Ureter (tissue), 1 donor: ENCODE results near the gene EPB41L4A. TPM values are rescaled to one million over a fixed set of nuclear protein-coding genes. Genes with fewer than 3 reads are reported as not detected.

ENCODE experiments used
- DNase-seq: peaks from one replicate; pipeline ENCODE4 v3.0.0-alpha.2; 2020; ENCODE audit warnings: low spot score
- total RNA-seq: library from RNA; stranded (reverse); gene quantifications from one replicate; pipeline ENCODE4 v1.2.4, GENCODE V29; 2023
- donor health status: DM: yes; HTN: yes; CAD: no.

EPB41L4A gene
- total RNA-seq, 1 donor from 2014 or later = 36.5 TPM

DNA sequence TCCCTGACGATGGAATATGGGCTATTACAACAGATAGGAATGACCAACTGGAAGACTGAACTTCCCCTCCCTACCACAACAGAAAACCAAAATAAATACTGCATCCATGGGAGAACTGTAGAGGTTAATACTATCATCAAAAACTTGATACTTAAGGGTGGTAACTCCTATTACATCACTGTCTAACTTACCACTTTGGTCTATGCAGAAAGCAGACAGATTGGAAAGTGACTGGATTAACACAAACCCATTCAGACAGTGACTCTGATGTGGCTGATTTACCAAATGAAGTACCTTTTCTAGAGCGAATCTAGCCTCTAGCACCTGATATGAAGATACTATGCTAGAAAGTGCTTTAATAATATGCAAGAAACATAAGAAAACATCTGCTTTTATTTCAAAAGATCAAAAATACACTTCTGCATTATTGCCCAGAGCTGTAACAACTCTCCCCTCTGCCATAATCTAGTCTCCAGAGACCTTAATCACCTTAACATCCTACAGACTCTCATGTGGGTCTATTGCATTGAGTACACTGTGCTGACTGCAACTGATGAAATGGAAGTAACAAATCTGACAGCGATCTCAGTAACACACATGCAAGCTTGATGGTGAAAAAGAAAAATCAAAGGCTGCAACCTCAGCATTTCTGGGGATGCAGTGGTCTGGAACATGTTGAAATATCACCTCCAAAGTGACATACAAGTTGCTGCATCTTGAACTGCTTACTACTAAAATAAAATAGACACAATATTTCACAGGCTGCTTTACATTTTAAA lies 62.7 kb downstream of the EPB41L4A start:
- no peak for DNase-seq

DNA sequence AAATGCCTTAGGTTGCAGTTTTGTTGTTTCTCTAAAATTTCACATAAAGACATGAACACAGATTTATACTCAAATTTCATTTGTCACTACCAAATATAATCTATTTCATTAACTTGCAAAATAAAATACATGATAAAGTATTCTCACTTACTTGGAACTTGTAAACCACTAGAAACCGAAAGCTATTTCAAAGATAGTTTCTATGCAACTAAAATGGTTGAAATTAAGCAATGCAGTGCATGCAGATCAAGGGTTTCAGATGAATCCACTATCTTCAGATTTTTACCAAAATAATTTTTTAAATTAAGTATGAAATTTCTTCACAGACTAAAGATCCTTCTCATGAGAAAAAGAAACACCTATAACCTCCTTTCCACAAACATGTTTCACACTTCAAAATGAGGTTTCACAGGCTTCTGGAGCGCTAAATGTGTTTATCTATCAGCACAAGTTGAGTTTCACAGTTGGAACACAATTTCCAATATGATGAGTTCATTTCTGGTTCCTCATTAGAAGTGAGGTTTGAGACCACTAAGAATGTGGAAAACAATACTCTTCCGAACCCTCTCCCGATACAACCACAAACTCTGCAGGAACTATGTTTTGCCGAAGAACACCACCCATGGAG lies 63.9 kb downstream of the EPB41L4A start:
- DNase-seq = no peak

DNA sequence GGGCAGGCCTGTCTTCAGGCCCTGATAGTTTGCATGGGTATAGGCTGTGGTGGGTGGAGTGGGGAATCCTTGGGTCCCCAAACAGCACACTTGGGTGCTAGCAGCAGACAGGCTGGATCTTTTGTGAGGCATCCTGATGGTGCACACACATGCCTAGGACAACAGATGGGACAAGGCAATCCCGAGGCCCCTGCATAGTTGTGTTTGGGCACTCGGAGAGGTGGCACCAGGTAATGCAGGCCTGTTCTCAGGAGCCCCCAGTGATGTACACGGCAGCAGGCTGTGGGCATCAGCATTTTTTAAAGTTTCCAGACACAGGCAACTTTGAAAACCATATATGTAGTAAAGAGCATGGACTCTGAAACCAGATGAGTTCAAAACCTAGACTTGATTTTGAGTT lies 65.4 kb downstream of the EPB41L4A start:
- DNase-seq = no peak

DNA sequence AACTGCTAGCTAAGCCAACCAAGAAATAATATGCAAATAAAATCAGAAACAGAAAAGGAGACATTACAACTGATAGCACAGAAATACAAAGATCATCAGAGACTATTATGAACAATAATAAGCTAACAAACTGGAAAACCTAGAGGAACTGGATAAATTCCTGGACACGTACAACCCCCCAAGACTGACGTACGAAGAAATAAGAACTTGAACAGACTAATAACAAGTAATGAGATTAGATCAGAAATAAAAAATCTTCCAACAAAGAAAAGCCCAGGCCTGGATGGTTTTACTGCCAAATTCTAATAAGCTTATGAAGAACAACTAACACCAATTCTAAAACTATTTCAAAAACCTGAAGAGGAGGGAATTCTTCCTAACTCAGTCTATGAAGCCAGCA lies 67.9 kb downstream of the EPB41L4A start:
- DNase-seq = no peak

DNA sequence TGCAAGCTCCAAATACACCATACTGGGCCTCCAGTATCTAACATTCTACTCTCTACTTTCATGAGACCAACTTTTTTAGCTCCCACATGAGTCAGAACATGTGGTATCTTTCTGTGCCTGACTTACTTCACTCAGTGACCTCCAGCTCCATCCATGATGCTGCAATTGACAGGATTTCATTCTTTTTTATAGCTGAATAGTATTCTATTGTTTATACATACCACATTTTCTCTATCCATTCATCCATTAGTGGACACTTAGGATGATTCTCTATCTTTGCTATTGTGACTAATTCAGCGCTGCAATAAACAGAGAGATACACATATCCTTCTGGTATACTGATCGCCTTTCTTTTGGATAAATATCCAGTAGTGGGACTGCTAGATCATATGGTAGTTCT lies 68.5 kb downstream of the EPB41L4A start:
- DNase-seq = no peak

DNA sequence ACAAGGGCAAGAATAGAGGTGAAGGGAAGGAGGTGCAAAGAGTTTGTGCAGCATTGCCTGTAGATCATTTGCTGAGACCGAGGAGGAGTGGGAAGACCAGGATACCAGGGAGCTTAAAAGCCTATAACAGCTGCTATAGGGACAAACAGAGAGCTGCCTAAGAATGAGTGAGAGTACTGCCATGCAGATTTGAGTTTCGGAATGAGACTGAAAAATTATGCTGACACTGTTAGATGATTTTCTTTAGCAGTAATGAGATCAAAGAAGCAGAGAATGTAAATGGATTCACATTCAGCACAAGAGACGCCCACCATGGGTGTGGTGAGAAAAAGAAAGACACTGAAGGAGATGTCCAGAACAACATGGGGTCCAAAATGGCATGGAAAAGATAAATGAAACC lies 69.7 kb downstream of the EPB41L4A start:
- no peak for DNase-seq

DNA sequence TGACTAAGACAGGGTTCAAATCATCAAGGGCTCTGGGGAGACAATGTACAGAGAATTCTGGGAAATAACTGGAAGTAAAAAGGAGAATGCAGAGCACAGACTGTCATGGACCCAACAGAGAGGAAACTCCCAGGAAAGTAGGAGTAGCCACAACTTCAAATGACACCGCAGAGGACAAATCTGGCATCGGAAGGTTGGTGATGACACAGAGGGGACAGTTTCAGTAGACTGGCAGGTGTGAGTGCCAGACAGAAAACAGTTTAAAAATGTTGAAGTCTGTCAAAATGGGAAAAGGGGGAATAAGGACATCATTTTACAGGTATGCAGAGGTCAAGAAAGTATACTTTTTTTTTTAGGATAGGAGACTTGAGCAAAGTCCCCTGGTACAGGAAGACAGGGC lies 70.2 kb downstream of the EPB41L4A start:
- DNase-seq = no peak

DNA sequence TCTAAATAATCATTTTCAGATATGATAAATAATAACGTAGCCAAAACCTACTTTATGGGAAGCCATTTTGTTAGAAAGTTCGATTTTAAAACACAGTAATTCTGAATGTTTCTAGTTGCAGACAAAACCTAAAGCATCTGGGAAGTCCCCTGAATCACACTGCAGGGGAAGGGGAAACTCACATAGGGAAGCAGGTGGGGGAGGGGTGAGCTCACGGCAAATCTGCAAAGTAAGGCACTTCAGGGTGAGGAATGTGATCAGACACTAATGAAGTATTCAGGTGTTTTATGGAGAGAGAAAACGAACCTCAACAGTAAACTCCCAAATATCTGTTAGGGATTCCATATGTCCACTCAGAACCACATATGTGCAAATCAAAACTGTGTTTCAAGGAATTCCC lies 70.7 kb downstream of the EPB41L4A start:
- no peak for DNase-seq

DNA sequence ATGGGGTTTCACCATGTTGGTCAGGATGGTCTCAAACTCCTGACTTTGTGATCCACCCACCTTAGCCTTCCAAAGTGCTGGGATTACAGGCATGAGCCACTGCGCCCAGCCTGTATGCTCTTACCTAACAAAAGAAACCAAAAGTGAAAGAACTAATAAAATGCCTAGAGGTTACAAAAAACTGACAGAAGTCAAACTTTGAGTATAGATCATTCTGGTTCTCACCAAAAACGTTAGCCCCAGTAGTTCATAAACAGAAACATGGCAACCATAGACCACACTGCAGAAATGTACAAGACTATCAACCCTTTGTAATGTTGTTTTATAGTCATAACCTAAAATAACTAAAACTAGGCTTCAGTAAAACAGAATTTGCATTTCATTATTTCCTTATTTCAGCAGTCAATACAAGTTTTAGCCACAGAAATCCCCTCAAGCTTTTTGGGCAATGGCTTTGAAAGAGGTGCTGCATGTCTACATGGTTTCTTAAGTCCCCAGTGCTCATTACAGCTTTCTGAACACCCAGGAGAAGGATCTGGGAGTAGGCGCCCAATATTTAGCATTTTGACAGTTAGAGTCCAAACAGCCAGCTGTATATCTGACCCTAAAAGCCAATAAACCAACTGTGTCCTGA lies 72.5 kb downstream of the EPB41L4A start:
- DNase-seq = no peak

DNA sequence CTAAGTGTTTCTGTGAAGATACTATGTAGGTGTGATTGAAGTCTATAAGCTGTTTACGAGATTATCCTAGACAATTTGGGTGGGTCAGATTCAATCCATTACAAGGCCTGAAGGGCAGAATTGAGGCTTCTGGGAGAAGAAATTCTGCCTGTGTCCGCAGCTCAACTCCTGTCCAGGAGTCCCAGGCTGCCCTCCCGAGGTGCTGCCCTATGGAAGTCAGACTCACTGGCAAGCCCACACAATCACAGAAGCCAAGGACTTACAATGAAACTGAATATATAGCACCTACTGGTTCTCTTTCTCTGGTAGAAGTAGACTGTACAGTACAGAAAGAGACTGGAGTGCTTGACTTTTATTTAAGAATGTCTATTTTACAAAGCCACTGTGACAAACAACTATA lies 74.5 kb downstream of the EPB41L4A start:
- no peak for DNase-seq

DNA sequence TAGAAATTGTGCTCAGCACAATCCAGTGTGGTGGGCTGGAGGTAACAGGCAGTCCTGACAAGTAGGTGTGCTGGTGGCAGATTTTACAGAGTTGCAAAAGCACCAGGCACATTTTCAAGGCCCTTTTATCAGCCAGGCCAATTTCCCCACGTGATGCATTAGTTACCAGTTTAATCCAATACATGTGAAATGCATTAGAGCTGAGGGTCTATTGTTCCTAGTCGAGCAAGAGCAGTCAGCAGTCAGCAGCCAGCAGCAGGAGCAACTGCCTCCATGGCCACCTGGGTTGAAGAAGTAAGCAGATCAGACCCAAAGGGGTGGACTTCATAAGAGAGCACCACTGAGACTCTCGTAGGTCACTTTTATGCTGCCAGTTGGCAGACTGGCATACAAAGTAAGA lies 76.7 kb downstream of the EPB41L4A start:
- no peak for DNase-seq

DNA sequence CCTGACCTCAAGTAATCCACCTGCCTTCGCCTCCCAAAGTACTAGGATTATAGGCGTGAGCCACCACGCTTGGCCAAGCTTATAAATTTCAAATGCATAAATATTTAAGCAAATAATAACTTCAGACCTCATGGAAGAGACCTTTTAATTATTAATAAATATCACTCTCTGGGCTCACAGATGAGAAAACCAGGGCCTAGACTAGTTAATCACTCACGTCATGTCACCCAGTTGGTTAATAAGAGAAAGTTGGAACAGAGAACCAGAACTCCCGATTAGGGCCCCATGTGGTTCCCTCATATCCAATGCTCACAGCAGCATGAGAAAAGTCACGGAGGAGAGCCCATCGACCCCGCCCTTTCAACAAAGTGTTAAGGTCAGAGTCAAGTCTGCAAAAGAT lies 79.3 kb downstream of the EPB41L4A start:
- DNase-seq = no peak

DNA sequence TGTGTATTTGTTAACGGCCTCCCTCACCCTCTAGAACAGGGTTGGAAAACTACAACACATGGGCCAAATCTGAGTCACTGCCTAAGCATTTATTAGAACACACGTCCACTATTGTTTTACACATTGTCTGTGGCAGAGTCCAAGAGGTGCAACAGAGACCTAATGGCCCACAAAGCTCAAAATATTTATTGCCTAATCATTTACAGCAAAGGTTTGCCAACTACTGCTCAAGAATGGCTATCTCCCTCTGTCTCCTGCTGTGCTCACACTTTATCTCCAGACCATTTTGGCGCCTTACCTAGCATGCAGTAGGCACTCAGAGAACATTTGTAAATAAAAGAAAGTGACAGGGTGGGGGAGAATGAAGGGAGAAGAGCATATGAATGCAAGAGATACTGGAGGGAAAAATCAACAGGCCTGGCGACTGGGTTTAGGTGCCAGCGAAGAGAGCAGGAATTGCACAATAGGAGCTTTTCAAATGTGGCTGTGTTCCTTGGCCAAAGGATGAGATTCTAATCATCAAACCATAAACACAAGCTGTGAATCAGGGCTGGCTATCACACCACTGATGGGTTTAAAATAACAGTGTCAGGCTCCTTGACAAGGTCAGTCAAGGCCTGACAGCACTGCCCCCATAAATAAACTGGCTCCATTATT lies 80.3 kb downstream of the EPB41L4A start:
- DNase-seq = peak; percentile 56

DNA sequence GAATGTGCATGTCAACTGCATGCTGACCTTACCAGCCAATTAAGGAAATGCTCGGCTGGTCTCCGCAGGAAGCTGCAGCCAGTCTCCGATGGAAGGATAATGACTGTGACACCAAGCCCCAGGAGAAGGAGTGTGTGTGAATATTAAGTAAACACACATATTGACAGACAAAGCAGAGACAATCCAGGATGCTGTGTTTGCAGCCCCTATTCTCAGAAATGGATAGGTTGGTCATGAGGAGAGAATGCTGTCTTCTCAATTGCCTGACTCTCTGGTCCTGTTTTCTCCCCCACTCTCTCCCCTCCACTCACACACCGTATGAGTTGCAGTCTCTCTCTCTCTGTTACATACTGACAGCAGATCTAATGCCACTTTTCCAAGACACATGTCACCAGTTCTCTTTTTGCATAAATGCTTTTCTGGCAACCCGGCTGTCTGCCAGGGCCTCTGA lies 85.7 kb downstream of the EPB41L4A start:
- no peak for DNase-seq

DNA sequence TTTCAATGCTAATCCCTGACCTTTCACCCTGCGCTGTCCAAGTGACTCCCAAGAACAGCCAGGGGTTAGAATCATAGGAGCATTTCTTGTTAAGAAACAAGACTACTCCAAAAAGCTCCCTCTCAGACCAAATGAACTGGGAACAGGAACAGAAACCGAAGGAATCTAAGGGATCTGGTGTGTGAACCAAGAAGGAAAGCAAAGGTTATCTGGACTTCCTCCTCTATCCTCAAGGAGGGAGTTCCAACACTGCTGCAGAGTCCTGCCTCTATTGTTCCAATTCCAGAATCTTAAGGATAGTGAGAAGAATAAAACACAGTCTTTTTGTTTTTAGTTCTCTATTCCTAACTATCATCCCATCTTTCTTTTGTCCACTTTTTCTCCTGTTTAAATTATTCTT lies 87.2 kb downstream of the EPB41L4A start:
- DNase-seq = no peak

DNA sequence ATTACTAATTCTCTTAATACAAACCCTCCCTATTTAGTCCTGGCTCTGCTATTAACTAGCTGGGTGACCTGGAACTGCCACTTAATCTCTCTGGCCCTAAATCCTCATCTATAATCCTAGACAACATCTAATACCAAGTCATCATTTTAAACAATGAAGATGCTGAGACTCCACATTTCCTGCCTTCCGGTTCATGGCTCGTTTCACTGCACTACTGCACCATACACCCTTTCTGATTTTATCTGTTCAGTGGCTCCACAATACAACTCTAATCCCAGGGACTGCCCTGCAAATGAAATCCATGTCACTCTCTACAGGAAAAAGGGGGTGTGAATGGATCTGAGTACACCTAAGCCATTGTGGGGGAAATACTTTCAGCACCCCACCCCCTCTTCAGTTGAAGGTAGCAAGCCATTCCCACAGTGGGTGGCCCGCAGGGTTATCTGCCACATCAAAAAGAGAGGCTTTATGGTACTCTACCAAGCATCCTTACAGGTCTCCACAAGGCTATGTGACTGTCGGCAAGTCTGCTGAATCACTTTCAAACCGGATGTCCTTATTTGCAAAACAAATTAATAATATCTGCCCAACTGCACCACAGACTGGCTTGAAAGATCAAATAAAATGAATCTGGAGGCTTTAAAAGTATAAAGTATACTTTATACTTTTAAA lies 89.5 kb downstream of the EPB41L4A start:
- DNase-seq = no peak

DNA sequence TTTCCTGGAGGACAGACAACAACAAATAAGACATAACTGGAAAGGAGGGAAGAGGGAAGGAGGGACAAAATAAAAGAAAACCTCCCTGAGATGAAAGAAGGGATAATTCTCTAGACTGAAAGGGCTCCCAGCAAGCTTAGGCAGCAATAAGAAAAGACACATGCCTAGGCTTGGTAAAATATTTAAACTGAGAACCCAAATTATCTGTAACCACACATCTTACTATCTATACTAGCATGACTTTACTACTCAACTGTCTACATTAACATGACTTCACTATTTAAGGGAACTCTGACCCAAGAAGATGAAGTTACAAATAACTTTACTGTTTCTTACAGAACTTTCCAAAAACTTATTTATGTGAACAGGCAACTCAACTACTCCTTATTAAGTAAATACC lies 95.9 kb downstream of the EPB41L4A start:
- no peak for DNase-seq

DNA sequence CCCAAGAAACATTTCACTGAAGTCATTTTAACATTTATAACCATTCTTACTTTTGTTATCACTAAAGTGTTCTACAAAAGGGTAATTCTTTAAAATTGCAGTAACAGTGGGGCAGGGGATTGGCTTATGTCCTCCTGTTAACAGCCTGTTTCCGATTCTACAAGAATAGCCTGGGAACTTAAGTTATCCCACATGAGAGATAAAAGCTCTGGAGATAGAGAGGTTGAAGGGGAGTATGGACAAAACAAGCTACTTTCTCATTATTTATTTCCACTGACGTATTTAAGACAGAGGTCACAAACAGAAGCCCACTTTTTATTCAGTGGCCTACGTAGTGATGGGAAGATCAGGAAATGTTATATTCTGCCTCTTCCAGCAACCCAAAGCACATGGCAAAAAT lies 98.7 kb downstream of the EPB41L4A start:
- no peak for DNase-seq

DNA sequence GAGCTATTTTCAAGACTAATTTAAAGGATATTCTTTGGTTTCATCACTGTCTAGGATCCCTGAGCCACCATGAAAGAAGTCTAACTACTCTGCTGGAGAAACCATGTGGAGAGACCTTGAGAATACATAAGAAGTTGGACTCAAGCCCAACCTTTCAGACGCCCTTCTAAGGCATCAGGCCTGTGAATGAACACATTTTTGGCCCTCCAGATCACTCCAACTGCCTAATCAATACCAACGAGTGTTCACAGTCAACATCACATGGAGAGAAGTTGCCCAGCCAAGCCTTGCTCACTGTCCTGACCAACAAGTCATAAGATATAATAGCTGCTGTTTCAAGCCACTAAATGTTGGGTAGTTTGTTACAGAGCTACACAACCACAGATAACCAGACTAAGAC lies 100.7 kb downstream of the EPB41L4A start:
- no peak for DNase-seq

DNA sequence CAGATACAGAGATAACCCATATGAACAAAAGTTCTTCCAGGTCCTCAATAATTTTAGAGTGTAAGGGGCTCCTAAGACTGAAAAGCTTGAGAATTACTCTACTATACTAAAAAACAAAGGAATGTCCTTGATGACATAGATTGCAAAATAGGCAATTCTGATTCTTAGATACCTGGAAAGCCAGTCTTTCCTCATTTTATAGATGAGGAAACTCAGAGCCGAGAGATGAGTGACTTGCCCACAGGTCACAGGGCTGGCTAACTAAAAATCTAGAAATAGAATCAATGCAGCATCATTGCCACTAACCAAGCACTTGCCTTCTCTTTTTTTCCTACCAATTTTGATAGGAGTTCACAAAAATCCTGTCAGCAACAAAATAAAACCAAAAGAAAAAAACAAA lies 101.2 kb downstream of the EPB41L4A start:
- DNase-seq = no peak

DNA sequence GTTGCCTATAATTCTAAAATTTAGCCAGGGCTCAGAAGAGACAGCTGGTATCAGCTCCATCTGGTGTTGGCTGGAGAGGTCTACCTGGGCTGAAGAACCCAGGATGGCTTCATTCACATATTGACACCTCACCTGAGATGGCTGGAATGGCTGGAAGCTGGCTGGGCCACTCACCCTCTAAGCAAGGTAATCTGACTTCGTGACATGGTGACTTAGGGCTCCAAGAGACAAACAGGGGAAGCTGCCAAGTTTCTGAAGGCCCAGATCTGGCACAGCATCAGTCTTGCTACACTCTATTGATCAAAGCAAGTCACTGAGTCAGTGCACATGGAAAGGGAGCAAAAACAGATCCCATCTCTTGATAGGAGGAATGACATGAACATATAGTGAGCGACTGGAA lies 102.3 kb downstream of the EPB41L4A start:
- DNase-seq = no peak

DNA sequence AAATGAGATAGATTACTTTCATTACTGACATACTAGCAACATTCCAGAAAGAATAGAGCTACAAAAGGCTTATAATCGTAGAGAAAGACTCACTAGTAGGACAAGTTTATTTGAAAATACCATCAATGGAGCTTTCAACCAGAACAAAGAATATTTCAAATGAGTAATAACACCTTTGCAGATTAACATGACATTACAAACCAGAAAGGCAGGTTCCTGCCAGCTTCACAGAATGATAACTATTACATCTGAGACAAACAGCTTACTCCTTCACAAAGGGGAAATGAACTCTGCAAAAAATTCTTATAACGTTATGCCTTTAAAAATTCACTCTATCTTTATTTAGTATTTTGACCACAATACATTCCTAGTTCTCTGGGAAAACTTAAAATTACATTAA lies 103.1 kb downstream of the EPB41L4A start:
- DNase-seq = no peak
